ENCODE measurements around the gene FGF14. TPM values are rescaled to one million over a fixed set of nuclear protein-coding genes. Genes with fewer than 3 reads are reported as not detected.

Gene FGF14
- total RNA-seq, 4 donors from 2014 or later = 0.04 to 1.4 (median 0.38) TPM

- Histone ChIP-seq H3K27ac (no peak overlapping the region), H3K36me3 (no peaks in the 10 kb centered on the region), H3K4me1 (no peaks in the 10 kb centered on the region), H3K27me3 (no peaks in the 10 kb centered on the region), H3K9me3 (no peaks in the 10 kb centered on the region), H3K4me3 (replicated peaks in 1 of 3) (no peak overlapping the region)
- intact Hi-C loops (cut with DNase I) = no loop called here
- WGBS, 2 donors = 72 to 85% methylated on average over 2 of the region's 2 CpGs
- DNase-seq = no peak
- TF ChIP-seq CTCF (IDR thresholded peaks at IDR 0.05) (no peak), POLR2A (IDR thresholded peaks at IDR 0.05) (no peak)
Measured at GRCh38 chr13:102326381-102327118, 75.3 kb downstream of the FGF14 start.

- no peak for DNase-seq
- no peaks in the 10 kb centered on the region for H3K4me1 ChIP-seq
- no peaks in the 10 kb centered on the region for H3K9me3 ChIP-seq
- H3K4me3 ChIP-seq (replicated peaks in 1 of 3) = no peak overlapping the region
- no peaks in the 10 kb centered on the region for H3K36me3 ChIP-seq
- intact Hi-C loops (cut with DNase I) = no loop called here
- H3K27me3 ChIP-seq = no peaks in the 10 kb centered on the region
- H3K27ac ChIP-seq = no peak overlapping the region
- 54 to 57% methylated on average over 5 of the region's 5 CpGs for WGBS, 2 donors
- TF ChIP-seq CTCF (IDR thresholded peaks at IDR 0.05) (no peak), POLR2A (IDR thresholded peaks at IDR 0.05) (no peak)
Measured at GRCh38 chr13:102325321-102325720, 76.5 kb downstream of the FGF14 start.

- Histone ChIP-seq H3K4me1 (no peaks in the 10 kb centered on the region), H3K27me3 (no peaks in the 10 kb centered on the region), H3K9me3 (no peaks in the 10 kb centered on the region), H3K4me3 (replicated peaks in 1 of 3) (no peak overlapping the region), H3K36me3 (no peaks in the 10 kb centered on the region), H3K27ac (no peak overlapping the region)
- TF ChIP-seq POLR2A (IDR thresholded peaks at IDR 0.05) = no peak
- no peak for TF ChIP-seq CTCF (IDR thresholded peaks at IDR 0.05)
- intact Hi-C loops (cut with DNase I) = no loop called here
- WGBS, 2 donors = 88 to 95% methylated on average over 1 of the region's 1 CpG
- no peak for DNase-seq
Measured at GRCh38 chr13:102323505-102323904, 78.3 kb downstream of the FGF14 start.

GRCh38 chr13:102323012-102323411, 78.8 kb downstream of the FGF14 start:
- H3K36me3 ChIP-seq = no peaks in the 10 kb centered on the region
- H3K9me3 ChIP-seq = no peaks in the 10 kb centered on the region
- TF ChIP-seq POLR2A (IDR thresholded peaks at IDR 0.05) = no peak
- no peak for TF ChIP-seq CTCF (IDR thresholded peaks at IDR 0.05)
- H3K4me3 ChIP-seq (replicated peaks in 1 of 3) = no peak overlapping the region
- DNase-seq = no peak
- H3K4me1 ChIP-seq = no peaks in the 10 kb centered on the region
- H3K27me3 ChIP-seq = no peaks in the 10 kb centered on the region
- WGBS, 2 donors = 96 to 100% methylated on average over 1 of the region's 1 CpG
- intact Hi-C loops (cut with DNase I) = no loop called here
- H3K27ac ChIP-seq = no peak overlapping the region

- TF ChIP-seq POLR2A (IDR thresholded peaks at IDR 0.05) = no peak
- TF ChIP-seq CTCF (IDR thresholded peaks at IDR 0.05) = no peak
- intact Hi-C loops (cut with DNase I) = no loop called here
- no peaks in the 10 kb centered on the region for H3K36me3 ChIP-seq
- WGBS, 2 donors = 94 to 100% methylated on average over 3 of the region's 3 CpGs
- peaks cover 0 to 4% of the 10 kb centered on the region in 2 donors for H3K4me1 ChIP-seq
- no peak overlapping the region for H3K4me3 ChIP-seq (replicated peaks in 1 of 3)
- no peaks in the 10 kb centered on the region for H3K9me3 ChIP-seq
- H3K27ac ChIP-seq = no peak overlapping the region
- no peak for DNase-seq
- H3K27me3 ChIP-seq = no peaks in the 10 kb centered on the region
Measured at GRCh38 chr13:102322211-102322610, 79.6 kb downstream of the FGF14 start.
